Measurements from ENCODE around the gene ZNF581. TPM values are rescaled to one million over a fixed set of nuclear protein-coding genes. Genes with fewer than 3 reads are reported as not detected.
A peak's percentile ranks its signal among the peaks of the same experiment; 100 is the strongest.

ZNF581 gene
- total RNA-seq, 1 experiment from 2014 or later: 39.0 TPM

- no peak for ATAC-seq
- peak overlapping the region; percentile 99 for H3K27ac ChIP-seq (ENCODE audit: low read length)
- no peak overlapping the region for H3K4me3 ChIP-seq (ENCODE audit: low read depth in 2 of 2, low read length in 2 of 2)
- H3K4me1 ChIP-seq (ENCODE audit: control insufficient read depth, insufficient read depth, low read length): peaks cover 15% of the 10 kb centered on the region
- TF ChIP-seq TCF7L2 (IDR thresholded peaks at IDR 0.05; ENCODE audit: low read depth, low read length): no peak
- TF ChIP-seq, protein P1, sequence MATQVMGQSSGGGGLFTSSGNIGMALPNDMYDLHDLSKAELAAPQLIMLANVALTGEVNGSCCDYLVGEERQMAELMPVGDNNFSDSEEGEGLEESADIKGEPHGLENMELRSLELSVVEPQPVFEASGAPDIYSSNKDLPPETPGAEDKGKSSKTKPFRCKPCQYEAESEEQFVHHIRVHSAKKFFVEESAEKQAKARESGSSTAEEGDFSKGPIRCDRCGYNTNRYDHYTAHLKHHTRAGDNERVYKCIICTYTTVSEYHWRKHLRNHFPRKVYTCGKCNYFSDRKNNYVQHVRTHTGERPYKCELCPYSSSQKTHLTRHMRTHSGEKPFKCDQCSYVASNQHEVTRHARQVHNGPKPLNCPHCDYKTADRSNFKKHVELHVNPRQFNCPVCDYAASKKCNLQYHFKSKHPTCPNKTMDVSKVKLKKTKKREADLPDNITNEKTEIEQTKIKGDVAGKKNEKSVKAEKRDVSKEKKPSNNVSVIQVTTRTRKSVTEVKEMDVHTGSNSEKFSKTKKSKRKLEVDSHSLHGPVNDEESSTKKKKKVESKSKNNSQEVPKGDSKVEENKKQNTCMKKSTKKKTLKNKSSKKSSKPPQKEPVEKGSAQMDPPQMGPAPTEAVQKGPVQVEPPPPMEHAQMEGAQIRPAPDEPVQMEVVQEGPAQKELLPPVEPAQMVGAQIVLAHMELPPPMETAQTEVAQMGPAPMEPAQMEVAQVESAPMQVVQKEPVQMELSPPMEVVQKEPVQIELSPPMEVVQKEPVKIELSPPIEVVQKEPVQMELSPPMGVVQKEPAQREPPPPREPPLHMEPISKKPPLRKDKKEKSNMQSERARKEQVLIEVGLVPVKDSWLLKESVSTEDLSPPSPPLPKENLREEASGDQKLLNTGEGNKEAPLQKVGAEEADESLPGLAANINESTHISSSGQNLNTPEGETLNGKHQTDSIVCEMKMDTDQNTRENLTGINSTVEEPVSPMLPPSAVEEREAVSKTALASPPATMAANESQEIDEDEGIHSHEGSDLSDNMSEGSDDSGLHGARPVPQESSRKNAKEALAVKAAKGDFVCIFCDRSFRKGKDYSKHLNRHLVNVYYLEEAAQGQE (IDR thresholded peaks at IDR 0.05; ENCODE audit: insufficient read depth in 1 of 2, low read depth in 2 of 2, low read length in 1 of 2): no peak
- TF ChIP-seq POLR2AphosphoS5 (IDR thresholded peaks at IDR 0.05; ENCODE audit: low read depth, low read length): no peak
- no peak for TF ChIP-seq CTCF (IDR thresholded peaks at IDR 0.05)
- no peak for TF ChIP-seq SIN3A (IDR thresholded peaks at IDR 0.05; ENCODE audit: borderline replicate concordance, insufficient read depth, low read depth, low read length)
- no peaks in the 10 kb centered on the region for H3K9me3 ChIP-seq (ENCODE audit: control insufficient read depth, insufficient read depth, low read depth, low read length)
- no peaks in the 10 kb centered on the region for H3K27me3 ChIP-seq (ENCODE audit: control insufficient read depth, insufficient read depth, low read length)
- BruUV-seq (replicated peaks): no TSS peak
- CTCF ChIA-PET: interaction anchor here (0.6 to 1.8 kb wide), 6 partner anchors 13 to 567 kb away, joined by 4 to 10 read pairs (median 7); no protein-coding TSS in a partner anchor
- intact Hi-C loops (cut with micrococcal nuclease; ENCODE audit: unreplicated experiment): no loop called here
- POLR2A ChIA-PET: no interaction called here
- H3K36me3 ChIP-seq (ENCODE audit: control insufficient read depth, insufficient read depth, low read length): peaks cover 16% of the 10 kb centered on the region
- no peak for DNase-seq (ENCODE audit: low read depth, low spot score)
- in situ Hi-C loops (cut with HindIII; ENCODE audit: low pct_unique_long_range_greater_than_20kb, low sequenced_read_pairs): no loop called here
Observed at GRCh38 chr19:55652311-55653128, 9.1 kb downstream of the ZNF581 start.

GRCh38 chr19:55653651-55654322 lies 10.3 kb downstream of the ZNF581 start:
- in situ Hi-C loops (cut with HindIII; ENCODE audit: low pct_unique_long_range_greater_than_20kb, low sequenced_read_pairs): no loop called here
- BruUV-seq (replicated peaks): TSS peak; percentile 93

More at GRCh38 chr19:55653651-55654322, 10.3 kb downstream of the ZNF581 start:
- H3K36me3 ChIP-seq (ENCODE audit: control insufficient read depth, insufficient read depth, low read length): peaks cover 16% of the 10 kb centered on the region
- ChIA-PET POLR2A (interaction anchor here (0.6 to 1.2 kb wide), 6 partner anchors 14 to 484 kb away, joined by 4 to 7 read pairs (median 5); no protein-coding TSS in a partner anchor), CTCF (interaction anchor here (0.6 to 1.8 kb wide), 11 partner anchors 14 to 1543 kb away, joined by 3 to 10 read pairs (median 5); no protein-coding TSS in a partner anchor)
- DNase-seq (ENCODE audit: low read depth, low spot score) (peak; percentile 99), ATAC-seq (peak; percentile 62)
- H3K27ac ChIP-seq (ENCODE audit: low read length): peak overlapping the region; percentile 99
- peak; percentile 86 for TF ChIP-seq POLR2AphosphoS5 (IDR thresholded peaks at IDR 0.05; ENCODE audit: low read depth, low read length)
- TF ChIP-seq CTCF (IDR thresholded peaks at IDR 0.05): peak; percentile 100
- TF ChIP-seq, protein P1 (IDR thresholded peaks at IDR 0.05; ENCODE audit: insufficient read depth in 1 of 2, low read depth in 2 of 2, low read length in 1 of 2): no peak
- peak; percentile 84; the same call in 1 of the 2 replicates for TF ChIP-seq SIN3A (IDR thresholded peaks at IDR 0.05; ENCODE audit: borderline replicate concordance, insufficient read depth, low read depth, low read length)
- peak; percentile 49; the same call in 1 of the 2 replicates for TF ChIP-seq TCF7L2 (IDR thresholded peaks at IDR 0.05; ENCODE audit: low read depth, low read length)
- peaks cover 24% of the 10 kb centered on the region for H3K4me1 ChIP-seq (ENCODE audit: control insufficient read depth, insufficient read depth, low read length)
- intact Hi-C loops (cut with micrococcal nuclease; ENCODE audit: unreplicated experiment): no loop called here
- peak overlapping the region; percentile 72 to 82 for H3K4me3 ChIP-seq (ENCODE audit: low read depth in 2 of 2, low read length in 2 of 2)
- H3K27me3 ChIP-seq (ENCODE audit: control insufficient read depth, insufficient read depth, low read length): no peaks in the 10 kb centered on the region
- no peaks in the 10 kb centered on the region for H3K9me3 ChIP-seq (ENCODE audit: control insufficient read depth, insufficient read depth, low read depth, low read length)
